Activated CD8-positive, alpha-beta T cell treated with anti-CD3 and anti-CD28 coated beads for 36 hours (primary cell): ENCODE measurements around the gene PPP1R13B. TPM values are rescaled to one million over a fixed set of nuclear protein-coding genes. Genes with fewer than 3 reads are reported as not detected.
A peak's percentile ranks its signal among the peaks of the same experiment; 100 is the strongest.

Experiments
- ATAC-seq: fragments of 200-7000 bp; cut with Tn5 transposase; one replicate; pipeline ENCODE4 v1.10.0; 2021; ENCODE audit warnings: mild to moderate bottlenecking, moderate library complexity
- CTCF ChIA-PET: fragments of 350-600 bp; sonication (Branson Sonifier 250); formaldehyde crosslinking; loops from one replicate; lab custom pipeline; 2021; ENCODE audit warnings: antibody characterized with exemption; lab: Charles Lee
- POLR2A ChIA-PET: fragments of 350-600 bp; sonication (Branson Sonifier 250); formaldehyde crosslinking; loops from one replicate; lab custom pipeline; 2021; ENCODE audit warnings: antibody characterized with exemption; lab: Charles Lee
- DNase-seq: peaks from one replicate; pipeline ENCODE4 v3.0.0-alpha.2; 2020
- H3K27ac Mint-ChIP-seq: one replicate; pipeline ENCODE4 v1.8.0; 2021; ENCODE audit warnings: mild to moderate bottlenecking, mixed read lengths
- H3K27me3 Mint-ChIP-seq: one replicate; pipeline ENCODE4 v1.8.0; 2021; ENCODE audit warnings: mixed read lengths
- H3K36me3 Mint-ChIP-seq: one replicate; pipeline ENCODE4 v1.8.0; 2021; ENCODE audit warnings: low read depth, mixed read lengths
- H3K4me1 Mint-ChIP-seq: one replicate; pipeline ENCODE4 v1.8.0; 2021; ENCODE audit warnings: low read depth, mixed read lengths
- H3K4me3 Mint-ChIP-seq: one replicate; pipeline ENCODE4 v1.8.0; 2021; ENCODE audit warnings: mild to moderate bottlenecking, moderate library complexity, mixed read lengths
- H3K9me3 Mint-ChIP-seq: one replicate; pipeline ENCODE4 v1.8.0; 2021; ENCODE audit warnings: mixed read lengths
- intact Hi-C: fragments of 100-400 bp; cut with micrococcal nuclease; formaldehyde crosslinking; loops from one replicate; pipeline ENCODE4 v1.10.0; 2022
- total RNA-seq, 2 experiments: library from RNA; stranded (reverse); gene quantifications; one replicate each; pipeline ENCODE4 v1.2.3, GENCODE V29; 2021
- TF ChIP-seq, protein P1 (sequence below): fragments of 200-600 bp; IDR thresholded peaks from one replicate; pipeline ENCODE4 v1.8.0; 2022; ENCODE audit warnings: antibody characterized with exemption, mild to moderate bottlenecking

Gene PPP1R13B
- total RNA-seq, 2 experiments from 2014 or later = 11.9 to 14.5 TPM

GRCh38 chr14:103815253-103815652 lies 32.1 kb downstream of the PPP1R13B start:
- no peaks in the 10 kb centered on the region for H3K9me3 Mint-ChIP-seq
- peaks cover 29% of the 10 kb centered on the region for H3K4me1 Mint-ChIP-seq
- H3K36me3 Mint-ChIP-seq = no peaks in the 10 kb centered on the region
- no peak for ATAC-seq
- no peak overlapping the region for H3K4me3 Mint-ChIP-seq
- DNase-seq = no peak
- intact Hi-C loops = no loop called here
- no peak overlapping the region for H3K27ac Mint-ChIP-seq
- H3K27me3 Mint-ChIP-seq = no peaks in the 10 kb centered on the region
- ChIA-PET CTCF (interaction anchor here (0.6 to 1.1 kb wide), 3 partner anchors 52 to 493 kb away, joined by 3 to 4 read pairs (median 3); no protein-coding TSS in a partner anchor), POLR2A (interaction anchor here (1.1 kb wide), 1 partner anchor 58 kb away, joined by 3 read pairs; no protein-coding TSS in a partner anchor)
- TF ChIP-seq, protein P1, sequence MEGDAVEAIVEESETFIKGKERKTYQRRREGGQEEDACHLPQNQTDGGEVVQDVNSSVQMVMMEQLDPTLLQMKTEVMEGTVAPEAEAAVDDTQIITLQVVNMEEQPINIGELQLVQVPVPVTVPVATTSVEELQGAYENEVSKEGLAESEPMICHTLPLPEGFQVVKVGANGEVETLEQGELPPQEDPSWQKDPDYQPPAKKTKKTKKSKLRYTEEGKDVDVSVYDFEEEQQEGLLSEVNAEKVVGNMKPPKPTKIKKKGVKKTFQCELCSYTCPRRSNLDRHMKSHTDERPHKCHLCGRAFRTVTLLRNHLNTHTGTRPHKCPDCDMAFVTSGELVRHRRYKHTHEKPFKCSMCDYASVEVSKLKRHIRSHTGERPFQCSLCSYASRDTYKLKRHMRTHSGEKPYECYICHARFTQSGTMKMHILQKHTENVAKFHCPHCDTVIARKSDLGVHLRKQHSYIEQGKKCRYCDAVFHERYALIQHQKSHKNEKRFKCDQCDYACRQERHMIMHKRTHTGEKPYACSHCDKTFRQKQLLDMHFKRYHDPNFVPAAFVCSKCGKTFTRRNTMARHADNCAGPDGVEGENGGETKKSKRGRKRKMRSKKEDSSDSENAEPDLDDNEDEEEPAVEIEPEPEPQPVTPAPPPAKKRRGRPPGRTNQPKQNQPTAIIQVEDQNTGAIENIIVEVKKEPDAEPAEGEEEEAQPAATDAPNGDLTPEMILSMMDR = no peak

DNA sequence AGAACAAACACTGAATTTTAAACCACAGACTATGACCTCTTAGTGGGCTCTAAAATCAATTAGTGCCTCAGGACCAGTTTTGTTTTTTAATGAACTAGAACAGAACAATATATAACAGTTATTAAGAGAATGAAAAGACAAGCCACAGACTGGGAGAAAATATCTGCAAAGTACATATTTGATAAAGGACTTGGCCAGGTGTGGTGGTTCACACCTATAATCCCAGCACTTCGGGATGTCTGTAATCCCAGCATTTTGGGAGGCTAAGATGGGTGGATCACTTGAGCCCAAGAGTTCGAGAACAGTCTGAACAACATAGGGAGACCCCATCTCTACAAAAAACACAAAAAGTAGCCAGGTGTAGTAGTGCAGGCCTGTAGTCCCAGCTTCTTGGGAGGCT lies 36.2 kb downstream of the PPP1R13B start:
- DNase-seq (no peak), ATAC-seq (no peak)
- CTCF ChIA-PET = interaction anchor here (0.7 to 5.0 kb wide), 2 partner anchors 68 to 98 kb away, joined by 5 to 56 read pairs; no protein-coding TSS in a partner anchor
- H3K4me3 Mint-ChIP-seq = no peak overlapping the region
- POLR2A ChIA-PET = interaction anchor here (0.6 to 0.7 kb wide), 2 partner anchors 12 to 125 kb away, joined by 3 to 4 read pairs; no protein-coding TSS in a partner anchor
- no peak overlapping the region for H3K27ac Mint-ChIP-seq
- H3K27me3 Mint-ChIP-seq = no peaks in the 10 kb centered on the region
- H3K4me1 Mint-ChIP-seq = peaks cover 7% of the 10 kb centered on the region
- intact Hi-C loops = no loop called here
- H3K9me3 Mint-ChIP-seq = no peaks in the 10 kb centered on the region
- TF ChIP-seq, protein P1 = no peak
- H3K36me3 Mint-ChIP-seq = no peaks in the 10 kb centered on the region

DNA sequence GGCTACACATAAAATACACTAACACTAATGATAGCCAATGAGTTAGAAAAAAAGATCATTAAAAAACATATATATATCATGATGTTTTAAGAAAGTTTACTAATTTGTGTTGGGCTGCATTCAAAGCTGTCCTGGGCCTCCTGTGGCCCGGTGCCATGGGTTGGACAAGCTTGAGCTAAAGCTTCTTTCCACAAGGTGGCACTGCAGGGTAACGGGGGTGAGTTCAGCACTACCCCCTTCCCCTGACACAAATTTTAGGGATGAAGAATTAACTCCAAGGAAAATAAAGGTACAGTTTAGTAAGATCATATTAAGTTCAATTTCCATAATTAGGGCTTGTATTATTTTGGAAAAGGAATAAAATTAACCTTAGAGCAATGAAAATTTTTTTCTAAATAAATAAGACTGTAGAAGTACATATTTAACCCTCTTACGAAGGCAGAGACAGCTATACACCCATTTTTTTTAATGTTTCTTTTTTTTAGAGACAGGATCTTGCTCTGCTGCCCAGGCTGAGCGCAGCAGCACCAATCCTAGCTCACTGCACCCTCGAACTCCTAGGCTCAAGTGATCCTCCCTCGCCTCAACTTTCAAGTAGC lies 38.9 kb downstream of the PPP1R13B start:
- POLR2A ChIA-PET = no interaction called here
- no peaks in the 10 kb centered on the region for H3K27me3 Mint-ChIP-seq
- TF ChIP-seq, protein P1 = peak; percentile 92
- no peaks in the 10 kb centered on the region for H3K9me3 Mint-ChIP-seq
- intact Hi-C loops = loop anchor here (2.0 kb wide), 1 partner anchor 102 kb away; no protein-coding TSS in a partner anchor
- ATAC-seq = peak; percentile 85
- H3K36me3 Mint-ChIP-seq = no peaks in the 10 kb centered on the region
- peaks cover 7% of the 10 kb centered on the region for H3K4me1 Mint-ChIP-seq
- DNase-seq = peak; percentile 77
- H3K4me3 Mint-ChIP-seq = no peak overlapping the region
- CTCF ChIA-PET = interaction anchor here (0.7 to 5.0 kb wide), 44 partner anchors 9 to 269 kb away, joined by 3 to 56 read pairs (median 5); partner anchors contain the start of genes XRCC3 and ZFYVE21
- H3K27ac Mint-ChIP-seq = no peak overlapping the region

DNA sequence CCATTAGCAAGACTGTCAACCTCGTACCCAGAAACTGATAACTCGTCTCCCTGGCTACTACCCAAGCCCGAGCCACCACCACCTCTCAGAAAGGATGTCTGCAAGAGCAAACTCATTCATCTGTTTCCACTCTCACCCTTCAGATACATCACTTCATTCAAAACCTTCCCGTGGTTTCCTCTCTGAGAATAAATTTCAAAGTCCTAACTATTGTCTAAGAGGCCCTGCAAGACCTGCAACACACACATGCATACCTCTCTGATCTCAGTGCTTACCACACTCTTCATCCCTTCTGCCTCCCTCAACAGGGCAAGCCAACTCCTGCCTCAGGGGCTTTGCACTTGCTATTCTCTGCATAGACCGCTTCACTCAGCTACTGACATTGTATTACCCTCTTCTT lies 40.6 kb downstream of the PPP1R13B start:
- no peaks in the 10 kb centered on the region for H3K9me3 Mint-ChIP-seq
- no peaks in the 10 kb centered on the region for H3K36me3 Mint-ChIP-seq
- ChIA-PET CTCF (interaction anchor here (0.6 to 5.0 kb wide), 10 partner anchors 10 to 271 kb away, joined by 3 to 56 read pairs (median 8); a partner anchor contains a TSS), POLR2A (no interaction called here)
- no peak overlapping the region for H3K4me3 Mint-ChIP-seq
- ATAC-seq = no peak
- intact Hi-C loops = no loop called here
- no peak for DNase-seq
- no peaks in the 10 kb centered on the region for H3K27me3 Mint-ChIP-seq
- TF ChIP-seq, protein P1 = no peak
- H3K27ac Mint-ChIP-seq = no peak overlapping the region
- H3K4me1 Mint-ChIP-seq = peaks cover 7% of the 10 kb centered on the region

DNA sequence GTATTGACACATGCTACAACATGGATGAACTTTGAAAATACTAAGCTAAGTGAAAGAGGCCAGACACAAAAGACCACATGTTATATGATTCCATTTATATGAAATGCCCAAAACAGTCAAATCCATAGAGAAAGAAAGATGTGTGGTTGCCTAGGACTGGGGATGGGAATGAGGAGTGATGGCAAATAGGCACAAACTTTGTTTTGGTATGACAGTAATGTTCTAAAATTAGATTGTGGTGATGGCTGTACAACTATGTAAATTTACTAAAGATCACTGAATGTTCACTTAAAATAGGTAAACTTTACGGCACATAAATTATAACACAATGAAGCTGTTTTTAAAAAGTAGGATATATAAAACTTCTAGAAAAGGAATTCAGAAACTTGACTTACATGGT lies 41.7 kb downstream of the PPP1R13B start:
- Mint-ChIP-seq H3K27me3 (no peaks in the 10 kb centered on the region), H3K36me3 (no peaks in the 10 kb centered on the region), H3K4me3 (no peak overlapping the region), H3K27ac (no peak overlapping the region), H3K4me1 (peaks cover 7% of the 10 kb centered on the region), H3K9me3 (no peaks in the 10 kb centered on the region)
- TF ChIP-seq, protein P1 = no peak
- intact Hi-C loops = no loop called here
- CTCF ChIA-PET = interaction anchor here (0.8 to 4.7 kb wide), 12 partner anchors 11 to 272 kb away, joined by 3 to 26 read pairs (median 6); a partner anchor contains a TSS
- POLR2A ChIA-PET = no interaction called here
- ATAC-seq (no peak), DNase-seq (no peak)
